ENCODE data around the gene ZFP62. TPM values are rescaled to one million over a fixed set of nuclear protein-coding genes. Genes with fewer than 3 reads are reported as not detected.

The ZFP62 gene
- total and polyA plus RNA-seq, 2 of the 4 experiments (the other 2 are of a cell fraction), result 8.2 to 20.3 TPM

GRCh38 chr5:180839935-180840334 lies 21.1 kb downstream of the ZFP62 start:
- no TSS peak for BruUV-seq (replicated peaks)
- Histone ChIP-seq H3K4me1 (ENCODE audit: control insufficient read depth, insufficient read depth, low read length) (no peaks in the 10 kb centered on the region), H3K27me3 (ENCODE audit: control insufficient read depth, insufficient read depth, low read length) (no peaks in the 10 kb centered on the region), H2AK9ac (replicated peaks; ENCODE audit: low read depth, low read length, poor library complexity) (no peak overlapping the region), H4K20me1 (ENCODE audit: insufficient read depth, low read length) (no peaks in the 10 kb centered on the region), H4K5ac (ENCODE audit: low read depth, low read length) (no peak overlapping the region), H2BK15ac (ENCODE audit: low read depth, low read length) (no peak overlapping the region), H2BK5ac (ENCODE audit: low read depth, low read length, poor library complexity, severe bottlenecking) (no peak overlapping the region), H3K4ac (ENCODE audit: low read depth, low read length) (no peak overlapping the region), H3K36me3 (ENCODE audit: control insufficient read depth, insufficient read depth, low read length) (peaks cover 6% of the 10 kb centered on the region), H4K8ac (ENCODE audit: low read depth in 2 of 2, low read length in 2 of 2) (no peak overlapping the region), H4K91ac (ENCODE audit: insufficient read depth, low read depth, low read length) (no peak overlapping the region), H3K9me3 (ENCODE audit: control insufficient read depth, insufficient read depth, low read length) (no peaks in the 10 kb centered on the region; the same call in 1 of the 2 replicates), H2BK120ac (ENCODE audit: low read depth, low read length) (no peak overlapping the region), H3K18ac (ENCODE audit: low read depth, low read length) (no peak overlapping the region), H3K23ac (ENCODE audit: low read depth, low read length) (no peak overlapping the region), H3K27ac (ENCODE audit: insufficient read depth, low read length) (no peak overlapping the region), H3K9ac (ENCODE audit: low read depth, low read length) (no peak overlapping the region), H2AK5ac (ENCODE audit: low read depth, low read length) (no peak overlapping the region), H2AFZ (replicated peaks; ENCODE audit: low read length, poor library complexity) (no peak overlapping the region), H3K14ac (replicated peaks; ENCODE audit: low read depth, low read length) (no peak overlapping the region), H3K9me1 (ENCODE audit: insufficient read depth, low read length) (no peaks in the 10 kb centered on the region), H3K4me3 (ENCODE audit: insufficient read depth, low read depth, low read length) (no peak overlapping the region), H3K4me2 (ENCODE audit: low read depth, low read length) (no peak overlapping the region), H2BK20ac (ENCODE audit: low read depth, low read length) (no peak overlapping the region), H3K56ac (ENCODE audit: extremely low read depth, insufficient read depth, low read length) (no peak overlapping the region), H3K79me1 (ENCODE audit: low read depth in 1 of 2, low read length in 2 of 2) (no peaks in the 10 kb centered on the region)
- no peak for DNase-seq
- no peak for ATAC-seq (ENCODE audit: low read depth)
- 100% methylated on average over 1 of the region's 3 CpGs; no CpG with 5 or more reads in 1 of the 2 experiments for WGBS, 2 experiments (ENCODE audit: extremely low coverage in 2 of 2, insufficient read length in 1 of 2)
- TF ChIP-seq ELK1 (IDR thresholded peaks at IDR 0.05; ENCODE audit: borderline replicate concordance, low read depth, low read length) (no peak), MAFK (IDR thresholded peaks at IDR 0.05; ENCODE audit: low read depth, low read length) (no peak), SMC3 (IDR thresholded peaks at IDR 0.05; ENCODE audit: low read depth, low read length) (no peak), CEBPB (IDR thresholded peaks at IDR 0.05; ENCODE audit: low read depth, low read length) (no peak), RAD21 (IDR thresholded peaks at IDR 0.05; ENCODE audit: low read length) (no peak), CTCF (conservative IDR thresholded peaks at IDR 0.05; ENCODE audit: low read depth, low read length) (no peak), MAZ (IDR thresholded peaks at IDR 0.05; ENCODE audit: borderline replicate concordance, low read depth, low read length) (no peak), FOS (IDR thresholded peaks at IDR 0.05; ENCODE audit: low read depth, low read length) (no peak), POLR2A (IDR thresholded peaks at IDR 0.05; ENCODE audit: low read depth, low read length) (no peak), NFE2L2 (IDR thresholded peaks at IDR 0.05; ENCODE audit: low read depth, low read length) (no peak), USF2 (IDR thresholded peaks at IDR 0.05; ENCODE audit: low read depth, low read length) (no peak), RCOR1 (IDR thresholded peaks at IDR 0.05; ENCODE audit: insufficient replicate concordance, low read length) (no peak), CHD1 (IDR thresholded peaks at IDR 0.05; ENCODE audit: low read depth, low read length) (no peak), RFX5 (IDR thresholded peaks at IDR 0.05; ENCODE audit: low read depth, low read length) (no peak), MXI1 (IDR thresholded peaks at IDR 0.05; ENCODE audit: borderline replicate concordance, low read depth, low read length) (no peak), BHLHE40 (IDR thresholded peaks at IDR 0.05; ENCODE audit: low read depth, low read length) (no peak)
- ChIA-PET POLR2A (ENCODE audit: unreplicated experiment) (no interaction called here), CTCF (no interaction called here)
- intact Hi-C loops (cut with micrococcal nuclease) (no loop called here), in situ Hi-C loops (cut with MboI; ENCODE audit: low sequenced_read_pairs) (no loop called here), dilution Hi-C loops (cut with HindIII; ENCODE audit: low sequenced_read_pairs, unreplicated experiment) (no loop called here)

Measured in IMR-90 (cell line).